Measurements from ENCODE around the gene PPHLN1.

GRCh38 chr12:42362647-42363260 lies 36.8 kb downstream of the PPHLN1 start:
- TF ChIP-seq CTCF (IDR thresholded peaks at IDR 0.05), result no peak
- TF ChIP-seq POLR2A (IDR thresholded peaks at IDR 0.05), result no peak
- TF ChIP-seq POLR2AphosphoS5 (IDR thresholded peaks at IDR 0.05), result no peak
- no peak for TF ChIP-seq EP300 (IDR thresholded peaks at IDR 0.05; ENCODE audit: low read depth)

Measured in transverse colon (tissue), 4 donors.